ENCODE data around the gene FAM83B.
A peak's percentile ranks its signal among the peaks of the same experiment; 100 is the strongest.
"Not testable (repeated sequence)": the region's sequence is repeated elsewhere in the genome, so short reads cannot be mapped to it uniquely, and the experiment has no call there.

FAM83B gene

DNA sequence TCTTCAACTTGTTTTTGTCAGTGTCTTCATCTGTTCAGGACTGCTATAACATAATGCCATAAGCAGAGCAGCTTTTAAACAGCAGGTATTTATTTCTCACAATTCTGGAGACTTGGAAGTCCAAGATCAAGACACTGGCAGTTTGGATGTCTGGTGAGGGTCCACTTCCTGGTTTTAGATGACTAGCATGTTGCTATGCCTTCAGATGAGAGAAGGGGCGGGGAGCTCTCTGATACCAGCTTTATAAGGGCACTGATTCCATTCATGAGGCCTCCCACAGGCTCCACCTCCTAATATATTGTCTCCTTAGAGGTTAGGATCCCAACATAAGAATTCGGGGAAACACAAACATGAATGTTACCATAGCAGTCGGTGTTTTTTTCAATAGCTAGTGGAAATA is 52.9 kb downstream of the FAM83B start:
- DNase-seq (ENCODE audit: low spot score), result no peak

GRCh38 chr6:54899986-54900385 is 53.4 kb downstream of the FAM83B start:
- DNase-seq (ENCODE audit: low spot score), result no peak

GRCh38 chr6:54900666-54901065 is 54.1 kb downstream of the FAM83B start:
- no peak for DNase-seq (ENCODE audit: low spot score)

- DNase-seq (ENCODE audit: low spot score), result no peak
These were observed 57.3 kb downstream of the FAM83B start for GRCh38 chr6:54903884-54904283.

DNA sequence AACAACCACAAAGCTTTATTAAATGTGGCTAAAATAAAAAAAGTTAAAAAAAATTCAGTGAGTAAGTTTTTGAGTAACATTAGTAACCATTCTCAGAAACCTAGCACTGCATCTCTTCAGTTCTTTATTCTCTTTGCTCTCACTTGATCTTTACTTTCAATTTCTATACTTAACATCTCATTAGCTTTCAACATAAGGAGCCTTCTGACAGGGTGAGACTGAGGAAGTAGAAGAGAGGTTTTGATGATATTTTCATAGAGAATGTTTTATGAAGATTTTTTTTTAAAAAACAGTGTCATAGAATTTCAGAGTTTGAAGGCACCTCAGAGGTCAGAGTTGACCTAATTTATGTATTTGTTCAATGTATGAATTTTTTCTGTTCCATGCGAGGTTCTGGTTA is 60.8 kb downstream of the FAM83B start:
- DNase-seq (ENCODE audit: low spot score), result peak; percentile 6

DNA sequence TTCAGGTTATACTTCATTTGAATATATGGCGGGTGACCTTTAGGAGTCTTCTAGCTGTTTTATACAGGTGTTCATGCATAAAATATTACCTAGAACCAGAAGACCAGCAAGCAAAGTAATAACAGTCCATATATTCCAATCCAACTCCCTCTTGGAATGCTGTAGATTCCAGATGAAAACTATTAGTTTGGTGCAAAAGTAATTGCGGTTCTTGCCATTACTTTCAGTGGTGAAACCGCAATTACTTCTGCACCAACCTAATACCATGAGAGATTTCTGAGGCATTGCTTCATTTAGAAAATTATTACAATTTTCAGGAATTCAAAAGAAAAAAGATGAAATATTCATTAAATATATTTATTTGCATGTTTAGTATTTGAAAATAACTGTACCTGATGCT is 62.6 kb downstream of the FAM83B start:
- DNase-seq (ENCODE audit: low spot score), result no peak

GRCh38 chr6:54910431-54910884 is 63.9 kb downstream of the FAM83B start:
- DNase-seq (ENCODE audit: low spot score), result no peak

DNA sequence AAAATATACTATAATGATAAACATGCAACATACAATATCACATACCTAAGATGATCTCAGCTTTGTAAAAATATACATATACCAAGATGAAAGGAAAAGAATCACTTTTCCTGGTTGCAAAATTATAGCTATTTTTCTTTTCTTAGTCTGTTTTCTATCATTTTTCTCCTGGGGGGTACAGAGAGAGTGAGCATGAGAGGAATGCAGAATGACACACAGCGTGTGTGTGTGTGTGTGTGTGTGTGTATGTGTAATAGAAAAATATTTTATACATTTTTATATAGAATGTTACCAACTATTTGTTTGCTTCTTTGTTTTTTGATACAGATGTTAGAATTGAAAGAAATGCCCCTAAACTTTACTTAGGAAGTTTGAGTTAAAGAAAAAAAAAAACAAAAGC is 64.3 kb downstream of the FAM83B start:
- no peak for DNase-seq (ENCODE audit: low spot score)

DNA sequence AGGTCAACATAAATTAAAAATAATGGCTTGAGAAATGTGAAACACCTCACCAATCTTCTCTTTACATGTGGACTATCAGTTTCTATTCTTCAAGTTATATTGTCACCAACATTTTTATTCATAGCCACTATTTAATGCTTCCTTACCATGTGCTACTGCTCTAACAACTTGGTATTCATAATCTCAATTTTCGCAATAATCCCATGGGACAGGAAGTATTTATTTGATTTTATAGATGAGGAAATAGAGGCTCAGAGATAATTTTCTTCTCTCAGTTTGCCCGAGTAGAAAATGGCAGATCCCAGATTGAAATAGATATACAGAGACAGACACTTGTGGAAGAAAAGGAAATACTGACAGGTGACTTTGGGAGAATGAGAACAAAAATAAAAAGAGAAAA is 66.6 kb downstream of the FAM83B start:
- DNase-seq (ENCODE audit: low spot score), result no peak

- no peak for DNase-seq (ENCODE audit: low spot score)
These were observed 70.3 kb downstream of the FAM83B start for GRCh38 chr6:54916858-54917257.

DNA sequence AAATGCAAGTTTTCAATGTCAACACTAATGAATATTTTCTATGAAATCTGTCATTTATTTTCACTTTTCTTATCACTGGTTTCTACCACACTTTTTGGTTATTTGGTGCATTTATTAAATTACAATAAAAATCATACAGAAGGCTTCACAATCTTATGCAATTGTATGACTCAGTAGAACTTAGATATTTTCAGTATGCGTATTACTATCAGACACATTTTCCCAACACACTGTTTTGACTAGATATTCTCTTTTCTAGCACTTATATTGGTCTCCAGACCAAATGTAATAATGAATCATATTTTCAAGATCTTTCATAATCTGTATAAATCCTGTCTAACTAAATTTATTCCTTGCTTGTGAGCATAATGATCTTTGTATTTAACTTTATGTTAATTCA is 74.1 kb downstream of the FAM83B start:
- DNase-seq (ENCODE audit: low spot score), result no peak

GRCh38 chr6:54921891-54922290 is 75.3 kb downstream of the FAM83B start:
- no peak for DNase-seq (ENCODE audit: low spot score)

- no peak for DNase-seq (ENCODE audit: low spot score)
These were observed 82.8 kb downstream of the FAM83B start for GRCh38 chr6:54929245-54929909.

GRCh38 chr6:54932622-54933021 is 86.1 kb downstream of the FAM83B start:
- no peak for DNase-seq (ENCODE audit: low spot score)

- no peak for DNase-seq (ENCODE audit: low spot score)
These were observed 89.2 kb downstream of the FAM83B start for GRCh38 chr6:54935739-54936138.

DNA sequence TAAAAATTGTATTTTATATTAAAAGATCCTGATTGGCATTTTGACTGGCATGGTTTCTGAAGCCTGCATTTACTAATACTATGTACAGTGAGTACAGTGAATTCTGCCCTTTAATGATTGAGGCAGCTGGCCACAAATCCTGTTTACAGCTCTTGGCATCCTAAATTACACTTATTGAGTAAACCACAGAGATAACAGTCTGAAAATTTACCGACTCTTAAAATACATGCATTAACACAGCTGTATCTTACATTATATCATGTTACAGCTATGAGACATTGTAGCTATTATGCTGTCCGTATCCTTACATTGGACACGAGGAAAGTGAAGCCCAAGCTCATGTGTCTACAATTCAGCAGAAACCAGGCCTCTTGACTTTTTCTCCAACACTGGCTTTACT is 90.8 kb downstream of the FAM83B start:
- no peak for DNase-seq (ENCODE audit: low spot score)

DNA sequence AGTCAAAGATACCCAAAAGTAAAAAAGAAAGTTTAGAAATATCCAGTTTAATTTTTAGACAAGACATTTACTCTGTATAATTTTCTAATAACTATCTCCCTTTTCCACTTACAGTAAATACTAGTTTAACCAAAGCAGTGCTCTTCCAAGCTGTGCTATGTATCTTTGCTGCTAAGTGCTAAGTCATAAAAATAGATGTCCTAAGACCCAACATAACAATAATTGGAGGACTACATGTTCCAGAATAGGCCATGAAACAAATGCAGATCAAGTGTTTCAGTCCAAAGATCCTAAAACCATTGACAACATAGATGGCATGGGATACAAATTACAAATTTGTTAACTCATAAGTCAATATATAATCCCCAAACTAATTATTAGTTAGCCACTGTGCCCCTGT is 111.1 kb downstream of the FAM83B start:
- DNase-seq (ENCODE audit: low spot score), result no peak

DNA sequence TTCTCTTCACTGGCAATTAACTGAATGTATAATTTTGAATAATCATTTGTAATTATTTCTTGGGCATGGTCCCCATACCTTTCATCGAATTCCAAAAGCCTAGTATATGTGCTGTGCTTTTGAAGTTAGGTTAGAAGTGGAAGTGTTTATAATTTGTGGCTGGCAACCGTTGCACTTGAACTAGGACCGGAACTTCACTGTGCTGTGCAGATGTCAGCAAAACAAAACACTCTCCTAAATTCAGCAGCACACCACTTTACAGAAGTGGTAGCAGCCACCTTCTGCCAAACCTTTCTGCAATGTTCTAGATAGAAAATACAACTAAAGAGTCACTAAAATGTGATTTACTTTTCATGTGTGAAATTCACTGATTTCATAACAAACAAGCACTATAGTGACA is 111.9 kb downstream of the FAM83B start:
- peak; percentile 28 for DNase-seq (ENCODE audit: low spot score)

DNA sequence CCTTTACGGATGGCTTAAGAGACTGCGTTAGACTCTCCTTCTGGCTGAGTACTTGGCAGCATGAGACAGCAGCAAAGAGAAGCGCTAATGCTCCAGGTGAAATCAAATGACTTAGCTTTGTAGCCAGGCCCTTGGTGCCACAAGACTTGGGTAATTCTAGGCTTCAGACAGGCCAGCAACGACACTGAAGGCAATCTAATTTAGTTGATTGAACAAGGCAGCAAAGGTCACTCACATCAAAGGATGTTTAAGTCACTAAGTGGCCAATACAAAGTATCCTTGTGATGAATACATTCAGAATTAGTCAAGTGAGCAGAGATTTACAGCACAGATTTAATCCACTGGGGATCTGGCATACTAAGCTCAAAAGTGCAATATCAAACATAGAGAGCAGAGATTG is 113.2 kb downstream of the FAM83B start:
- no peak for DNase-seq (ENCODE audit: low spot score)

DNA sequence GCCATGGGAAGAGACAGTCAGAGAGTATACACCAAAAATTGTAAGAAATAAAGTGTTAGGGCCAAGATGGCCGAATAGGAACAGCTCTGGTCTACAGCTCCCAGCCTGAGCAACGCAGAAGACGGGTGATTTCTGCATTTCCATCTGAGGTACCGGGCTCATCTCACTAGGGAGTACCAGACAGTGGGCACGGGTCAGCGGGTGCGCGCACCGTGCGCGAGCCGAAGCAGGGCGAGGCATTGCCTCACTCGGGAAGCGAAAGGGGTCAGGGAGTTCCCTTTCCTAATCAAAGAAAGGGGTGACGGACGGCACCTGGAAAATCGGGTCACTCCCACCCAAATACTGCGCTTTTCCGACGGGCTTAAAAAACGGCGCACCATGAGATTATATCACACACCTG is 114.8 kb downstream of the FAM83B start:
- DNase-seq (ENCODE audit: low spot score), result not testable (repeated sequence)

- DNase-seq (ENCODE audit: low spot score), result no peak
These were observed 123.8 kb downstream of the FAM83B start for GRCh38 chr6:54970337-54970736.

- no peak for DNase-seq (ENCODE audit: low spot score)
These were observed 125.3 kb downstream of the FAM83B start for GRCh38 chr6:54971825-54972224.

- DNase-seq (ENCODE audit: low spot score), result not testable (repeated sequence)
These were observed 132.6 kb downstream of the FAM83B start for GRCh38 chr6:54979161-54979560.

DNA sequence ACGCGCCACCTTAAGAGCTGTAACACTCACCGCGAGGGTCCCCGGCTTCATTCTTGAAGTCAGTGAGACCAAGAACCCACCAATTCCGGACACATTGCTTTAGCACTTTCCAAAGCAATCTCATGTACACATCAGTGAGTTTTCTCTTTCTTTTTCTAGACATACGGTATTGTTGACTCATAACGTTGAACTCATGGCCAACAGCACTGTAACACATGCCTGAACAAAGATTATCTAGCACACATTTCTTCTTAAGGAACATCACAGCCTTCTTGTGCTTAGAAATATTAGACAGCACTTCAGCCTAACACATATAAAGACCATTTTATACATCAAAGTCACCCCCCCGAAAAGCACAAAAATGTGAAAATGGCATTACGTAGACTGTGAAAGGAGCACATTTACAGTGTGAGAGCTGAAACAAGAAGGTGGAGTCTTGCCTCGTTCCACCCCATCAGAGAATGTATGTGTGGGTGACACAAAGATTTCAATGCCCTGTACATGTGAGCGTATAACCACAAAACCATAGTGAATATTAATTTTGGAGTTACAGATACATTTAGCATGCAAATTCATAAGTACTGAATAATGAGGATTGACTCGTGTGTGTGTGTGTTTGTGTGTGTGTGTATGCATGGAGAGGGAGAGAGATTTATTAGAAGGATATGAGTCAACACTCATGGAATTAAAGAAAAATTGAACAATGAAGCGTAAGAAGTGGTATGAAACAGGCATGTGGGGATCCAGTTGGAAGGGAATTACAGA is 134.1 kb downstream of the FAM83B start:
- no peak for DNase-seq (ENCODE audit: low spot score)

All from NAMALWA (cell line).